SU-DHL-6 (cell line): ENCODE results near the gene ASH1L.

Experiments used
- H2AFZ ChIP-seq: fragments of 200-600 bp; sonication (generic); 2 replicates; pipeline ENCODE4 v1.6.1; 2014; ENCODE audit warnings: low read depth, mild to moderate bottlenecking, moderate library complexity, mixed read lengths, antibody characterized with exemption, low read length; ENCODE audit not compliant: severe bottlenecking
- H3F3A ChIP-seq: fragments of 200-600 bp; shearing (Covaris generic); 2 replicates; pipeline ENCODE4 v1.6.0; 2016; ENCODE audit warnings: antibody characterized with exemption, mild to moderate bottlenecking; ENCODE audit not compliant: insufficient read depth
- H3K27ac ChIP-seq: fragments of 200-600 bp; sonication (generic); 2 replicates; pipeline ENCODE4 v1.5.1; 2016; ENCODE audit warnings: low read depth, mild to moderate bottlenecking, low read length, moderate library complexity, mixed read lengths
- H3K27me3 ChIP-seq: fragments of 200-600 bp; sonication (generic), shearing (Covaris generic); 2 replicates; pipeline ENCODE4 v1.6.0; 2014; ENCODE audit warnings: mild to moderate bottlenecking, low read length
- H3K36me3 ChIP-seq: fragments of 200-600 bp; sonication (generic); 2 replicates; pipeline ENCODE4 v1.6.1; 2014; ENCODE audit warnings: mild to moderate bottlenecking, low read length, mixed read lengths
- H3K4me2 ChIP-seq: fragments of 300-600, 200-600 bp; shearing (Covaris generic), sonication (generic); 2 replicates; pipeline ENCODE4 v1.6.0; 2014; ENCODE audit warnings: low read length, low read depth, mild to moderate bottlenecking; ENCODE audit not compliant: poor library complexity, severe bottlenecking
- H3K4me3 ChIP-seq: fragments of 200-600 bp; sonication (generic); 2 replicates; pipeline ENCODE4 v1.5.1; 2014; ENCODE audit warnings: antibody characterized with exemption, low read length, mild to moderate bottlenecking, mixed read lengths; ENCODE audit not compliant: insufficient read depth, poor library complexity, severe bottlenecking
- H3K79me2 ChIP-seq: fragments of 200-600 bp; sonication (generic); 2 replicates; pipeline ENCODE4 v1.6.1; 2014; ENCODE audit warnings: mild to moderate bottlenecking, low read length, moderate library complexity; ENCODE audit not compliant: insufficient read depth
- H3K9ac ChIP-seq: fragments of 200-600 bp; sonication (generic); 2 replicates; pipeline ENCODE4 v1.7.0; 2014; ENCODE audit warnings: mild to moderate bottlenecking, low read length
- H3K9me2 ChIP-seq: fragments of 200-600 bp; sonication (generic); replicated peaks from 2 replicates; pipeline ENCODE4 v1.6.1; 2014; ENCODE audit warnings: low read length; ENCODE audit not compliant: insufficient read depth
- H3K9me3 ChIP-seq: fragments of 200-600 bp; sonication (generic); 2 replicates; pipeline ENCODE4 v1.6.1; 2014; ENCODE audit warnings: low read length, mixed read lengths; ENCODE audit not compliant: insufficient read depth
- H4K20me1 ChIP-seq: fragments of 200-600 bp; sonication (generic); 2 replicates; pipeline ENCODE4 v1.6.1; 2014; ENCODE audit warnings: low read depth, mild to moderate bottlenecking, antibody characterized with exemption, low read length, moderate library complexity, mixed read lengths
- CTCF ChIP-seq: fragments of 200-600 bp; sonication (generic); IDR thresholded peaks from one replicate; pipeline ENCODE4 v1.5.1; 2017; ENCODE audit warnings: antibody characterized with exemption, mild to moderate bottlenecking, low read length, moderate library complexity; ENCODE audit not compliant: insufficient read depth, poor library complexity, severe bottlenecking
- EZH2phosphoT487 ChIP-seq: fragments of 200-600 bp; sonication (generic), shearing (Covaris generic); conservative IDR thresholded peaks from 2 replicates; pipeline ENCODE4 v1.6.1; 2018; ENCODE audit warnings: mild to moderate bottlenecking, antibody characterized with exemption, low read length, moderate library complexity, mixed read lengths

The ASH1L gene

GRCh38 chr1:155529929-155530328 is 32.7 kb downstream of the ASH1L start:
- peak overlapping the region; percentile 39; the same call in 1 of the 2 replicates for H3K9ac ChIP-seq
- H3K36me3 ChIP-seq, result no peaks in the 10 kb centered on the region; the same call in 1 of the 2 replicates
- H3K9me3 ChIP-seq, result no peaks in the 10 kb centered on the region
- H2AFZ ChIP-seq, result no peak overlapping the region
- H3F3A ChIP-seq, result peaks cover 35% of the 10 kb centered on the region
- peaks cover 98% of the 10 kb centered on the region for H3K79me2 ChIP-seq
- H4K20me1 ChIP-seq, result peaks cover 4% of the 10 kb centered on the region; the same call in 1 of the 2 replicates
- H3K4me2 ChIP-seq, result peak overlapping the region; percentile 71
- H3K27me3 ChIP-seq, result no peaks in the 10 kb centered on the region
- peak overlapping the region; percentile 82 for H3K27ac ChIP-seq
- no peaks in the 10 kb centered on the region for H3K9me2 ChIP-seq
- TF ChIP-seq EZH2phosphoT487 (no peak), CTCF (no peak)
- H3K4me3 ChIP-seq, result peak overlapping the region; percentile 16

- H3K36me3 ChIP-seq, result no peaks in the 10 kb centered on the region; the same call in 1 of the 2 replicates
- H3F3A ChIP-seq, result peaks cover 26% of the 10 kb centered on the region
- peak overlapping the region; percentile 16 for H3K4me3 ChIP-seq
- no peaks in the 10 kb centered on the region for H3K9me2 ChIP-seq
- H3K4me2 ChIP-seq, result peak overlapping the region; percentile 71
- peaks cover 4% of the 10 kb centered on the region; the same call in 1 of the 2 replicates for H4K20me1 ChIP-seq
- peak overlapping the region; percentile 39 for H3K9ac ChIP-seq
- H3K79me2 ChIP-seq, result peaks cover 98% of the 10 kb centered on the region
- no peaks in the 10 kb centered on the region for H3K27me3 ChIP-seq
- H2AFZ ChIP-seq, result no peak overlapping the region
- no peak for TF ChIP-seq EZH2phosphoT487
- TF ChIP-seq CTCF, result no peak
- no peaks in the 10 kb centered on the region for H3K9me3 ChIP-seq
- peak overlapping the region; percentile 82 for H3K27ac ChIP-seq
Measured at GRCh38 chr1:155529109-155529508, 33.5 kb downstream of the ASH1L start.

- no peak overlapping the region for H3K27ac ChIP-seq
- H4K20me1 ChIP-seq, result peaks cover 4% of the 10 kb centered on the region; the same call in 1 of the 2 replicates
Measured at GRCh38 chr1:155527677-155528076, 34.9 kb downstream of the ASH1L start.

More at GRCh38 chr1:155527677-155528076, 34.9 kb downstream of the ASH1L start:
- Histone ChIP-seq H3F3A (peaks cover 25% of the 10 kb centered on the region), H3K9ac (no peak overlapping the region), H2AFZ (no peak overlapping the region), H3K4me3 (no peak overlapping the region), H3K36me3 (no peaks in the 10 kb centered on the region), H3K9me2 (no peaks in the 10 kb centered on the region), H3K79me2 (peaks cover 98% of the 10 kb centered on the region), H3K4me2 (no peak overlapping the region), H3K9me3 (no peaks in the 10 kb centered on the region), H3K27me3 (no peaks in the 10 kb centered on the region)
- no peak for TF ChIP-seq CTCF
- TF ChIP-seq EZH2phosphoT487, result no peak
